ENCODE results near the gene PTDSS2.

- TF ChIP-seq POLR2AphosphoS5 (IDR thresholded peaks at IDR 0.05) (no peak), CTCF (IDR thresholded peaks at IDR 0.05) (no peak), EP300 (IDR thresholded peaks at IDR 0.05) (no peak), POLR2A (IDR thresholded peaks at IDR 0.05) (no peak)
Measured at GRCh38 chr11:532527-532985, 82.5 kb downstream of the PTDSS2 start.
